Measurements from ENCODE around the gene LGR5. TPM values are rescaled to one million over a fixed set of nuclear protein-coding genes. Genes with fewer than 3 reads are reported as not detected.

Gene LGR5
- total and polyA plus RNA-seq, 2 of the 4 experiments (the other 2 are of a cell fraction), result not detected

GRCh38 chr12:71456316-71456715 lies 16.7 kb downstream of the LGR5 start:
- H3K79me1 ChIP-seq (ENCODE audit: low read depth in 1 of 2, low read length in 2 of 2), result no peaks in the 10 kb centered on the region
- no peak overlapping the region for H2BK20ac ChIP-seq (ENCODE audit: low read depth, low read length)
- no peak overlapping the region for H2AFZ ChIP-seq (replicated peaks; ENCODE audit: low read length, poor library complexity)
- no peak overlapping the region for H2AK5ac ChIP-seq (ENCODE audit: low read depth, low read length)
- no peak overlapping the region for H3K4ac ChIP-seq (ENCODE audit: low read depth, low read length)
- DNase-seq (no peak), ATAC-seq (ENCODE audit: low read depth) (no peak)
- H4K20me1 ChIP-seq (ENCODE audit: insufficient read depth, low read length), result no peaks in the 10 kb centered on the region
- WGBS, 2 experiments (ENCODE audit: extremely low coverage in 2 of 2, insufficient read length in 1 of 2), result no CpG with 5 or more reads among the region's 2 CpGs
- no peak for TF ChIP-seq USF2 (IDR thresholded peaks at IDR 0.05; ENCODE audit: low read depth, low read length)
- no peak for TF ChIP-seq CEBPB (IDR thresholded peaks at IDR 0.05; ENCODE audit: low read depth, low read length)
- TF ChIP-seq ELK1 (IDR thresholded peaks at IDR 0.05; ENCODE audit: borderline replicate concordance, low read depth, low read length), result no peak
- TF ChIP-seq SMC3 (IDR thresholded peaks at IDR 0.05; ENCODE audit: low read depth, low read length), result no peak
- no peaks in the 10 kb centered on the region for H3K9me3 ChIP-seq (ENCODE audit: control insufficient read depth, insufficient read depth, low read length)
- BruUV-seq (replicated peaks), result no TSS peak
- no peak overlapping the region for H4K5ac ChIP-seq (ENCODE audit: low read depth, low read length)
- intact Hi-C loops (cut with micrococcal nuclease), result no loop called here
- ChIA-PET POLR2A (ENCODE audit: unreplicated experiment) (no interaction called here), CTCF (no interaction called here)
- H3K4me2 ChIP-seq (ENCODE audit: low read depth, low read length), result no peak overlapping the region
- no peaks in the 10 kb centered on the region for H3K9me1 ChIP-seq (ENCODE audit: insufficient read depth, low read length)
- H3K23ac ChIP-seq (ENCODE audit: low read depth, low read length), result no peak overlapping the region
- in situ Hi-C loops (cut with MboI; ENCODE audit: low sequenced_read_pairs), result no loop called here
- dilution Hi-C loops (cut with HindIII; ENCODE audit: low sequenced_read_pairs, unreplicated experiment), result no loop called here
- H3K4me3 ChIP-seq (ENCODE audit: insufficient read depth, low read depth, low read length), result no peak overlapping the region
- no peak overlapping the region for H2BK120ac ChIP-seq (ENCODE audit: low read depth, low read length)
- H2BK15ac ChIP-seq (ENCODE audit: low read depth, low read length), result no peak overlapping the region
- no peaks in the 10 kb centered on the region for H3K36me3 ChIP-seq (ENCODE audit: control insufficient read depth, insufficient read depth, low read length)
- H3K27me3 ChIP-seq (ENCODE audit: control insufficient read depth, insufficient read depth, low read length), result peaks cover 17% of the 10 kb centered on the region
- H2BK5ac ChIP-seq (ENCODE audit: low read depth, low read length, poor library complexity, severe bottlenecking), result no peak overlapping the region
- H3K4me1 ChIP-seq (ENCODE audit: control insufficient read depth, insufficient read depth, low read length), result no peaks in the 10 kb centered on the region
- H4K91ac ChIP-seq (ENCODE audit: insufficient read depth, low read depth, low read length), result no peak overlapping the region
- H3K14ac ChIP-seq (replicated peaks; ENCODE audit: low read depth, low read length), result no peak overlapping the region
- H2AK9ac ChIP-seq (replicated peaks; ENCODE audit: low read depth, low read length, poor library complexity), result no peak overlapping the region
- H3K9ac ChIP-seq (ENCODE audit: low read depth, low read length), result no peak overlapping the region
- no peak overlapping the region for H3K27ac ChIP-seq (ENCODE audit: insufficient read depth, low read length)
- no peak overlapping the region for H3K18ac ChIP-seq (ENCODE audit: low read depth, low read length)
- no peak overlapping the region for H4K8ac ChIP-seq (ENCODE audit: low read depth in 2 of 2, low read length in 2 of 2)
- H3K56ac ChIP-seq (ENCODE audit: extremely low read depth, insufficient read depth, low read length), result no peak overlapping the region

All from IMR-90 (cell line).